Measurements from ENCODE around the gene ATG9B. TPM values are rescaled to one million over a fixed set of nuclear protein-coding genes. Genes with fewer than 3 reads are reported as not detected.
A peak's percentile ranks its signal among the peaks of the same experiment; 100 is the strongest.

ATG9B gene
- total RNA-seq, 1 experiment from 2014 or later: 2.1 TPM

DNA sequence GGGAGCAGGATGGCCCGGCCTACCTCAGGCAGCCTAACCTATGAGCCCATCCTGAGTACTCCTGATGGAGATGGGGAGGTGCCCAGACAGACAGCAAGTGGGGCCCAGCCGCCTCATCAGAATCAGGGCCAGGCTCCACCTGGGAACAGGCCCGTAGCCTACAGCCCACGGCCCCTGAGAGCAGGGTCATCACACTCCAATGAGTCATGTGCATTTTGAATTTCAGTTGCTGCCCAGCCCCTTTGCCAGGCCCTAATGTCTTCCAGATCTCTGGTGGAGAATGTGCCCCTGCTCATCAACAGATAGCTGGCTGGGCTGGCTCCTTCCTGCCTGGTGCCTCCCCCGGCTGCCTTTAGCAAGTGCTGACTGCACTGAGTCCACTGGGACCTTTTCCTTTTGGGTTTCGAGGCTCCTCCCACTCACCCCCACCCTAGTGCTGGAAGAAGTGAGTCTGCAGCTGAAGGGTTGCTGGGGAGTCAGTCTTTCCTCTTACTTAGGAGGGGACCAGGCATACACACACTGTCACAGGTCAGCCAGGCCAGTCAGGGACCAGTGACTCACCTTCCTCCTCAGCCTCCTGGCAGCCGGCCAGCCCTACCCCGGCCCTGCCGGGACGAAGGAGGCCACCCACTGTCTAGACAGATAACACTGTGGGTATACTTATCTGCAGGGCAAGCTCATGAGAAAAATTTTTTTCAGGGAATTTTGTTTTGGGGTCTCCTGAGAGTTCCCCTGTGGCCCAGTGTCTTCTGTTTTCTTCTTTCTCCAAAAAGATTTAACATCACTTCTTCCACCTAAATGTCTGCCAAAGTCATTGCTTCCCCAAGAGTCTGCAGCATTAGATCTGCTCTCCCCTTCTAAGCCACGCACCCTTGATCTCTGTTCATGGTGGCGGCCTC, 14.9 kb upstream of the ATG9B start:
- DNase-seq (ENCODE audit: low read depth, low spot score) (no peak), ATAC-seq (peak; percentile 82)
- ChIA-PET POLR2A (interaction anchor here (0.6 to 2.3 kb wide), 2 partner anchors 11 to 22 kb away, joined by 3 to 11 read pairs; partner anchors contain the start of gene ABCB8), CTCF (no interaction called here), RAD21 (ENCODE audit: low non-redundant PET in 1 of 2, low total read pairs in 2 of 2, uncharacterized antibody in 2 of 2, unreplicated experiment in 2 of 2) (no interaction called here)
- Histone ChIP-seq H2AFZ (ENCODE audit: low read depth, low read length, poor library complexity, severe bottlenecking) (no peak overlapping the region), H3K9ac (ENCODE audit: low read length) (peak overlapping the region; percentile 29; the same call in 1 of the 2 replicates), H3K79me2 (ENCODE audit: insufficient read depth, low read length) (no peaks in the 10 kb centered on the region), H3K4me2 (ENCODE audit: low read length) (peak overlapping the region; percentile 56), H3K27ac (ENCODE audit: low read depth, low read length) (peak overlapping the region; percentile 28), H3K9me3 (ENCODE audit: control insufficient read depth in 1 of 2, insufficient read depth in 1 of 2, low read depth in 1 of 2, low read length in 2 of 2) (no peaks in the 10 kb centered on the region), H3K36me3 (ENCODE audit: control insufficient read depth in 1 of 2, insufficient read depth in 2 of 2, low read length in 2 of 2) (peaks cover 3 to 10% of the 10 kb centered on the region in 2 experiments; a peak in 2 of 4 replicates), H4K20me1 (ENCODE audit: insufficient read depth) (no peaks in the 10 kb centered on the region), H3K4me3 (replicated peaks in 1 of 2; ENCODE audit: low read depth in 1 of 2, low read length in 2 of 2) (peak overlapping the region in 1 of 2 experiments; percentile 7; a peak in 2 of 4 replicates), H3K9me2 (ENCODE audit: insufficient read depth) (no peaks in the 10 kb centered on the region), H3K4me1 (ENCODE audit: control insufficient read depth in 1 of 2, insufficient read depth in 2 of 2, low read length in 2 of 2) (peaks cover 16 to 19% of the 10 kb centered on the region in 2 experiments), H3K27me3 (ENCODE audit: insufficient read depth, low read length) (no peaks in the 10 kb centered on the region)
- intact Hi-C loops (cut with micrococcal nuclease): no loop called here
- no TSS peak for BruUV-seq (replicated peaks)
- TF ChIP-seq, protein P1, sequence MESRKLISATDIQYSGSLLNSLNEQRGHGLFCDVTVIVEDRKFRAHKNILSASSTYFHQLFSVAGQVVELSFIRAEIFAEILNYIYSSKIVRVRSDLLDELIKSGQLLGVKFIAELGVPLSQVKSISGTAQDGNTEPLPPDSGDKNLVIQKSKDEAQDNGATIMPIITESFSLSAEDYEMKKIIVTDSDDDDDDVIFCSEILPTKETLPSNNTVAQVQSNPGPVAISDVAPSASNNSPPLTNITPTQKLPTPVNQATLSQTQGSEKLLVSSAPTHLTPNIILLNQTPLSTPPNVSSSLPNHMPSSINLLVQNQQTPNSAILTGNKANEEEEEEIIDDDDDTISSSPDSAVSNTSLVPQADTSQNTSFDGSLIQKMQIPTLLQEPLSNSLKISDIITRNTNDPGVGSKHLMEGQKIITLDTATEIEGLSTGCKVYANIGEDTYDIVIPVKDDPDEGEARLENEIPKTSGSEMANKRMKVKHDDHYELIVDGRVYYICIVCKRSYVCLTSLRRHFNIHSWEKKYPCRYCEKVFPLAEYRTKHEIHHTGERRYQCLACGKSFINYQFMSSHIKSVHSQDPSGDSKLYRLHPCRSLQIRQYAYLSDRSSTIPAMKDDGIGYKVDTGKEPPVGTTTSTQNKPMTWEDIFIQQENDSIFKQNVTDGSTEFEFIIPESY (IDR thresholded peaks at IDR 0.05; ENCODE audit: extremely low read depth, insufficient replicate concordance, low read length): no peak
- TF ChIP-seq POLR2A (IDR thresholded peaks at IDR 0.05; ENCODE audit: borderline replicate concordance, extremely low read depth, insufficient read depth, insufficient read length) (no peak), SP1 (IDR thresholded peaks at IDR 0.05; ENCODE audit: low read depth) (peak; percentile 78; the same call in 1 of the 2 replicates), YY1 (IDR thresholded peaks at IDR 0.05; ENCODE audit: extremely low read depth, insufficient replicate concordance, low read depth, low read length) (no peak), TCF7L2 (IDR thresholded peaks at IDR 0.05; ENCODE audit: borderline replicate concordance, extremely low read depth, insufficient read depth, insufficient read length) (no peak), JUND (IDR thresholded peaks at IDR 0.05) (peak; percentile 90), RAD21 (IDR thresholded peaks at IDR 0.05; ENCODE audit: low read depth) (no peak), EGR1 (IDR thresholded peaks at IDR 0.05; ENCODE audit: low read depth) (peak; percentile 69), FOSL1 (IDR thresholded peaks at IDR 0.05; ENCODE audit: low read depth) (peak; percentile 89), CEBPB (IDR thresholded peaks at IDR 0.05; ENCODE audit: low read depth) (no peak), CBX3 (IDR thresholded peaks at IDR 0.05; ENCODE audit: low read depth) (no peak), SRF (IDR thresholded peaks at IDR 0.05; ENCODE audit: low read depth) (no peak), ELF1 (IDR thresholded peaks at IDR 0.05; ENCODE audit: borderline replicate concordance, low read depth) (no peak), ZFX (IDR thresholded peaks at IDR 0.05) (no peak), EZH2 (IDR thresholded peaks at IDR 0.05) (no peak)
- TF ChIP-seq, protein P2, sequence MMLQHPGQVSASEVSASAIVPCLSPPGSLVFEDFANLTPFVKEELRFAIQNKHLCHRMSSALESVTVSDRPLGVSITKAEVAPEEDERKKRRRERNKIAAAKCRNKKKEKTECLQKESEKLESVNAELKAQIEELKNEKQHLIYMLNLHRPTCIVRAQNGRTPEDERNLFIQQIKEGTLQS (IDR thresholded peaks at IDR 0.05): no peak
- TF ChIP-seq, protein P3, sequence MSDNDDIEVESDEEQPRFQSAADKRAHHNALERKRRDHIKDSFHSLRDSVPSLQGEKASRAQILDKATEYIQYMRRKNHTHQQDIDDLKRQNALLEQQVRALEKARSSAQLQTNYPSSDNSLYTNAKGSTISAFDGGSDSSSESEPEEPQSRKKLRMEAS (IDR thresholded peaks at IDR 0.05): no peak
- TF ChIP-seq, protein P4, sequence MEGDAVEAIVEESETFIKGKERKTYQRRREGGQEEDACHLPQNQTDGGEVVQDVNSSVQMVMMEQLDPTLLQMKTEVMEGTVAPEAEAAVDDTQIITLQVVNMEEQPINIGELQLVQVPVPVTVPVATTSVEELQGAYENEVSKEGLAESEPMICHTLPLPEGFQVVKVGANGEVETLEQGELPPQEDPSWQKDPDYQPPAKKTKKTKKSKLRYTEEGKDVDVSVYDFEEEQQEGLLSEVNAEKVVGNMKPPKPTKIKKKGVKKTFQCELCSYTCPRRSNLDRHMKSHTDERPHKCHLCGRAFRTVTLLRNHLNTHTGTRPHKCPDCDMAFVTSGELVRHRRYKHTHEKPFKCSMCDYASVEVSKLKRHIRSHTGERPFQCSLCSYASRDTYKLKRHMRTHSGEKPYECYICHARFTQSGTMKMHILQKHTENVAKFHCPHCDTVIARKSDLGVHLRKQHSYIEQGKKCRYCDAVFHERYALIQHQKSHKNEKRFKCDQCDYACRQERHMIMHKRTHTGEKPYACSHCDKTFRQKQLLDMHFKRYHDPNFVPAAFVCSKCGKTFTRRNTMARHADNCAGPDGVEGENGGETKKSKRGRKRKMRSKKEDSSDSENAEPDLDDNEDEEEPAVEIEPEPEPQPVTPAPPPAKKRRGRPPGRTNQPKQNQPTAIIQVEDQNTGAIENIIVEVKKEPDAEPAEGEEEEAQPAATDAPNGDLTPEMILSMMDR (IDR thresholded peaks at IDR 0.05 in 2 of 3, conservative IDR thresholded peaks at IDR 0.05 in 1 of 3; ENCODE audit: borderline replicate concordance in 1 of 3, insufficient read depth in 1 of 3, low read depth in 2 of 3, low read length in 2 of 3): no peak
- TF ChIP-seq, protein P5, sequence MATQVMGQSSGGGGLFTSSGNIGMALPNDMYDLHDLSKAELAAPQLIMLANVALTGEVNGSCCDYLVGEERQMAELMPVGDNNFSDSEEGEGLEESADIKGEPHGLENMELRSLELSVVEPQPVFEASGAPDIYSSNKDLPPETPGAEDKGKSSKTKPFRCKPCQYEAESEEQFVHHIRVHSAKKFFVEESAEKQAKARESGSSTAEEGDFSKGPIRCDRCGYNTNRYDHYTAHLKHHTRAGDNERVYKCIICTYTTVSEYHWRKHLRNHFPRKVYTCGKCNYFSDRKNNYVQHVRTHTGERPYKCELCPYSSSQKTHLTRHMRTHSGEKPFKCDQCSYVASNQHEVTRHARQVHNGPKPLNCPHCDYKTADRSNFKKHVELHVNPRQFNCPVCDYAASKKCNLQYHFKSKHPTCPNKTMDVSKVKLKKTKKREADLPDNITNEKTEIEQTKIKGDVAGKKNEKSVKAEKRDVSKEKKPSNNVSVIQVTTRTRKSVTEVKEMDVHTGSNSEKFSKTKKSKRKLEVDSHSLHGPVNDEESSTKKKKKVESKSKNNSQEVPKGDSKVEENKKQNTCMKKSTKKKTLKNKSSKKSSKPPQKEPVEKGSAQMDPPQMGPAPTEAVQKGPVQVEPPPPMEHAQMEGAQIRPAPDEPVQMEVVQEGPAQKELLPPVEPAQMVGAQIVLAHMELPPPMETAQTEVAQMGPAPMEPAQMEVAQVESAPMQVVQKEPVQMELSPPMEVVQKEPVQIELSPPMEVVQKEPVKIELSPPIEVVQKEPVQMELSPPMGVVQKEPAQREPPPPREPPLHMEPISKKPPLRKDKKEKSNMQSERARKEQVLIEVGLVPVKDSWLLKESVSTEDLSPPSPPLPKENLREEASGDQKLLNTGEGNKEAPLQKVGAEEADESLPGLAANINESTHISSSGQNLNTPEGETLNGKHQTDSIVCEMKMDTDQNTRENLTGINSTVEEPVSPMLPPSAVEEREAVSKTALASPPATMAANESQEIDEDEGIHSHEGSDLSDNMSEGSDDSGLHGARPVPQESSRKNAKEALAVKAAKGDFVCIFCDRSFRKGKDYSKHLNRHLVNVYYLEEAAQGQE (IDR thresholded peaks at IDR 0.05; ENCODE audit: low read depth): no peak
